C4-2B (cell line): ENCODE results near the gene MRPL10.

Experiments
- CTCF ChIP-seq: fragments of 450-650 bp; conservative IDR thresholded peaks from 2 replicates; pipeline ENCODE4 v1.5.1; 2017; ENCODE audit warnings: mild to moderate bottlenecking
- ZFX ChIP-seq: fragments of 450-650 bp; IDR thresholded peaks from 2 replicates; pipeline ENCODE4 v1.6.1; 2017

- no peak for TF ChIP-seq CTCF
- no peak for TF ChIP-seq ZFX
These were observed 21.0 kb upstream of the MRPL10 start for GRCh38 chr17:47852113-47852949.
